ENCODE results near the gene GARIN5A.

GRCh38 chr19:50485284-50485955 lies 8.8 kb upstream of the GARIN5A start:
- TF ChIP-seq POLR2A (IDR thresholded peaks at IDR 0.05) (no peak), POLR2AphosphoS5 (IDR thresholded peaks at IDR 0.05) (no peak)
- TF ChIP-seq, protein P1, sequence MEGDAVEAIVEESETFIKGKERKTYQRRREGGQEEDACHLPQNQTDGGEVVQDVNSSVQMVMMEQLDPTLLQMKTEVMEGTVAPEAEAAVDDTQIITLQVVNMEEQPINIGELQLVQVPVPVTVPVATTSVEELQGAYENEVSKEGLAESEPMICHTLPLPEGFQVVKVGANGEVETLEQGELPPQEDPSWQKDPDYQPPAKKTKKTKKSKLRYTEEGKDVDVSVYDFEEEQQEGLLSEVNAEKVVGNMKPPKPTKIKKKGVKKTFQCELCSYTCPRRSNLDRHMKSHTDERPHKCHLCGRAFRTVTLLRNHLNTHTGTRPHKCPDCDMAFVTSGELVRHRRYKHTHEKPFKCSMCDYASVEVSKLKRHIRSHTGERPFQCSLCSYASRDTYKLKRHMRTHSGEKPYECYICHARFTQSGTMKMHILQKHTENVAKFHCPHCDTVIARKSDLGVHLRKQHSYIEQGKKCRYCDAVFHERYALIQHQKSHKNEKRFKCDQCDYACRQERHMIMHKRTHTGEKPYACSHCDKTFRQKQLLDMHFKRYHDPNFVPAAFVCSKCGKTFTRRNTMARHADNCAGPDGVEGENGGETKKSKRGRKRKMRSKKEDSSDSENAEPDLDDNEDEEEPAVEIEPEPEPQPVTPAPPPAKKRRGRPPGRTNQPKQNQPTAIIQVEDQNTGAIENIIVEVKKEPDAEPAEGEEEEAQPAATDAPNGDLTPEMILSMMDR (IDR thresholded peaks at IDR 0.05 in 8 of 11, conservative IDR thresholded peaks at IDR 0.05 in 3 of 11), result no peak
